Neuronal stem cell (in vitro differentiated cells): ENCODE data around the gene NOTO.
"Not testable (repeated sequence)": the region's sequence is repeated elsewhere in the genome, so short reads cannot be mapped to it uniquely, and the experiment has no call there.

Experiments used
- DNase-seq: peaks from one replicate; pipeline ENCODE4 v3.0.0-alpha.2; 2013; ENCODE audit warnings: low spot score
- H2AFZ ChIP-seq: one replicate; pipeline ENCODE4 v1.6.1; 2013; ENCODE audit warnings: mild to moderate bottlenecking, low read length, inconsistent platforms
- H2AK5ac ChIP-seq: 2 replicates; pipeline ENCODE4 v1.6.1; 2013; ENCODE audit warnings: low read depth, mild to moderate bottlenecking, inconsistent platforms, low read length, moderate library complexity, mixed read lengths
- H2BK120ac ChIP-seq: 2 replicates; pipeline ENCODE4 v1.6.1; 2013; ENCODE audit warnings: low read depth, mild to moderate bottlenecking, inconsistent platforms, low read length, moderate library complexity, mixed read lengths
- H2BK12ac ChIP-seq: one replicate; pipeline ENCODE4 v1.6.1; 2013; ENCODE audit warnings: low read length, inconsistent platforms
- H2BK15ac ChIP-seq: 2 replicates; pipeline ENCODE4 v1.6.1; 2013; ENCODE audit warnings: mild to moderate bottlenecking, low read length, inconsistent platforms, mixed read lengths
- H2BK5ac ChIP-seq: one replicate; pipeline ENCODE4 v1.6.1; 2013; ENCODE audit warnings: inconsistent platforms, mild to moderate bottlenecking, low read length, moderate library complexity
- H3K14ac ChIP-seq: one replicate; pipeline ENCODE4 v1.6.1; 2013; ENCODE audit warnings: low read length, inconsistent platforms
- H3K18ac ChIP-seq: 2 replicates; pipeline ENCODE4 v1.6.1; 2013; ENCODE audit warnings: low read length, inconsistent platforms
- H3K23ac ChIP-seq: 2 replicates; pipeline ENCODE4 v1.6.1; 2013; ENCODE audit warnings: low read depth, mild to moderate bottlenecking, mixed read lengths, low read length, inconsistent platforms; ENCODE audit not compliant: poor library complexity
- H3K27ac ChIP-seq: replicated peaks from 3 replicates; pipeline ENCODE4 v1.5.1; 2013; ENCODE audit warnings: low read length, inconsistent platforms
- H3K27me3 ChIP-seq, 3 experiments: 2 replicates each; pipeline ENCODE4 v1.6.1; 2013; ENCODE audit warnings: low read length in 3 of 3, mild to moderate bottlenecking in 2 of 3, inconsistent platforms in 1 of 3, low read depth in 1 of 3, mixed read lengths in 1 of 3, moderate library complexity in 1 of 3; ENCODE audit not compliant: control insufficient read depth in 3 of 3, insufficient read depth in 3 of 3
- H3K36me3 ChIP-seq, 2 donors: replicated peaks in 1 of 2; 2 replicates each; pipeline ENCODE4 v1.6.1; 2013; ENCODE audit warnings: low read length in 2 of 2; ENCODE audit not compliant: control insufficient read depth in 2 of 2, insufficient read depth in 2 of 2
- H3K4ac ChIP-seq: 2 replicates; pipeline ENCODE4 v1.6.1; 2013; ENCODE audit warnings: inconsistent platforms, mild to moderate bottlenecking, low read length, moderate library complexity
- H3K4me1 ChIP-seq, 2 donors: 1 replicate in 1 of 2; 2 replicates in 1 of 2; pipeline ENCODE4 v1.6.1; 2013; ENCODE audit warnings: low read length in 2 of 2, low read depth in 1 of 2; ENCODE audit not compliant: control insufficient read depth in 2 of 2, insufficient read depth in 1 of 2
- H3K4me2 ChIP-seq: one replicate; pipeline ENCODE4 v1.6.1; 2013; ENCODE audit warnings: mild to moderate bottlenecking, low read length, inconsistent platforms; ENCODE audit not compliant: insufficient read depth, poor library complexity, severe bottlenecking
- H3K4me3 ChIP-seq, 2 donors: 2 replicates each; pipeline ENCODE4 v1.5.1; 2013; ENCODE audit warnings: low read length in 2 of 2, mild to moderate bottlenecking in 2 of 2, inconsistent platforms in 1 of 2, moderate library complexity in 1 of 2
- H3K79me1 ChIP-seq: one replicate; pipeline ENCODE4 v1.6.1; 2013; ENCODE audit warnings: low read depth, mild to moderate bottlenecking, inconsistent platforms, low read length, moderate library complexity
- H3K9ac ChIP-seq: one replicate; pipeline ENCODE4 v1.6.1; 2013; ENCODE audit warnings: mild to moderate bottlenecking, low read depth, low read length, inconsistent platforms; ENCODE audit not compliant: poor library complexity
- H3K9me3 ChIP-seq, 2 donors: replicated peaks in 1 of 2; 2 replicates each; pipeline versions ENCODE3 to v1.6.1; 2013; ENCODE audit warnings: low read length in 2 of 2, mild to moderate bottlenecking in 2 of 2, inconsistent platforms in 1 of 2, low read depth in 1 of 2, mixed read lengths in 1 of 2, moderate library complexity in 1 of 2; ENCODE audit not compliant: control insufficient read depth in 2 of 2, insufficient read depth in 1 of 2
- H4K8ac ChIP-seq: one replicate; pipeline ENCODE4 v1.6.1; 2013; ENCODE audit warnings: low read depth, mild to moderate bottlenecking, inconsistent platforms, low read length, moderate library complexity
- H4K91ac ChIP-seq: one replicate; pipeline ENCODE4 v1.6.1; 2013; ENCODE audit warnings: low read length, low read depth, mild to moderate bottlenecking, inconsistent platforms; ENCODE audit not compliant: poor library complexity
- WGBS, 2 donors: extraction: QIAGEN DNeasy Blood & Tissue Kit; methylation state at CpG; one replicate each; pipeline ENCODE4 v1.1.7; 2013; ENCODE audit warnings: missing lambda C conversion rate in 2 of 2, mixed read lengths in 1 of 2; ENCODE audit not compliant: insufficient read length in 2 of 2, insufficient replicate concordance in 1 of 2; ENCODE audit errors: extremely low coverage in 2 of 2; 5-methylcytosine and 5-hydroxymethylcytosine counted together

The NOTO gene

GRCh38 chr2:73170341-73170740 is 32.0 kb upstream of the NOTO start:
- H2AFZ ChIP-seq, H3K4me2 ChIP-seq, H4K8ac ChIP-seq, H2BK15ac ChIP-seq, H3K4me3 ChIP-seq, H2BK120ac ChIP-seq, H3K27ac ChIP-seq, H3K18ac ChIP-seq, H3K9me3 ChIP-seq, H2BK12ac ChIP-seq, H2AK5ac ChIP-seq, DNase-seq, H3K14ac ChIP-seq, H4K91ac ChIP-seq, H3K79me1 ChIP-seq, H2BK5ac ChIP-seq, H3K9ac ChIP-seq, H3K4ac ChIP-seq, H3K4me1 ChIP-seq, H3K23ac ChIP-seq, H3K36me3 ChIP-seq: not testable (repeated sequence)
- WGBS, 2 donors: no CpG with 5 or more reads among the region's 7 CpGs
- H3K27me3 ChIP-seq: peaks cover 4 to 29% (median 20%) of the 10 kb centered on the region in 3 experiments

- peaks cover 16 to 54% (median 44%) of the 10 kb centered on the region in 3 experiments for H3K27me3 ChIP-seq
- no peak overlapping the region for H2BK5ac ChIP-seq
Observed at GRCh38 chr2:73172963-73173362, 29.4 kb upstream of the NOTO start.

GRCh38 chr2:73173781-73174180 is 28.6 kb upstream of the NOTO start:
- H4K8ac ChIP-seq: no peak overlapping the region
- H4K91ac ChIP-seq: no peak overlapping the region
- no peak overlapping the region for H3K9ac ChIP-seq
- no CpG with 5 or more reads among the region's 7 CpGs for WGBS, 2 donors
- no peak overlapping the region for H3K27ac ChIP-seq
- no peak for DNase-seq
- no peak overlapping the region for H3K4me2 ChIP-seq
- H2BK12ac ChIP-seq: no peak overlapping the region
- H3K9me3 ChIP-seq: no peaks in the 10 kb centered on the region
- H3K79me1 ChIP-seq: peaks cover 2% of the 10 kb centered on the region
- no peak overlapping the region for H2AK5ac ChIP-seq
- no peaks in the 10 kb centered on the region for H3K36me3 ChIP-seq
- H3K18ac ChIP-seq: no peak overlapping the region
- H3K23ac ChIP-seq: no peak overlapping the region
- H2BK5ac ChIP-seq: no peak overlapping the region
- no peak overlapping the region for H3K14ac ChIP-seq
- no peak overlapping the region for H3K4ac ChIP-seq
- no peak overlapping the region for H3K4me3 ChIP-seq
- H2AFZ ChIP-seq: no peak overlapping the region
- H3K4me1 ChIP-seq: peaks cover 16% of the 10 kb centered on the region in 2 donors
- no peak overlapping the region for H2BK120ac ChIP-seq
- no peak overlapping the region for H2BK15ac ChIP-seq
- peaks cover 16 to 62% (median 51%) of the 10 kb centered on the region in 3 experiments for H3K27me3 ChIP-seq

More at GRCh38 chr2:73172963-73173362, 29.4 kb upstream of the NOTO start:
- H3K18ac ChIP-seq: no peak overlapping the region
- peak overlapping the region; percentile 21 for H3K14ac ChIP-seq
- peak overlapping the region; percentile 64 for H4K91ac ChIP-seq
- H3K4ac ChIP-seq: no peak overlapping the region
- peak overlapping the region; percentile 72 for H4K8ac ChIP-seq
- H3K9ac ChIP-seq: no peak overlapping the region
- peak overlapping the region; percentile 70 for H2AK5ac ChIP-seq
- no peaks in the 10 kb centered on the region for H3K36me3 ChIP-seq
- H3K27ac ChIP-seq: no peak overlapping the region
- H2AFZ ChIP-seq: no peak overlapping the region
- H3K79me1 ChIP-seq: peaks cover 2% of the 10 kb centered on the region
- H3K4me2 ChIP-seq: no peak overlapping the region
- H3K23ac ChIP-seq: no peak overlapping the region
- H2BK120ac ChIP-seq: no peak overlapping the region
- no peaks in the 10 kb centered on the region for H3K9me3 ChIP-seq
- no peak overlapping the region for H3K4me3 ChIP-seq
- no peak overlapping the region for H2BK15ac ChIP-seq
- WGBS, 2 donors: 100% methylated on average over 1 of the region's 6 CpGs; no CpG with 5 or more reads in 1 of the 2 donors
- no peak for DNase-seq
- peaks cover 16% of the 10 kb centered on the region in 2 donors for H3K4me1 ChIP-seq
- no peak overlapping the region for H2BK12ac ChIP-seq

GRCh38 chr2:73174244-73174643 is 28.1 kb upstream of the NOTO start:
- Histone ChIP-seq H4K91ac (no peak overlapping the region), H3K23ac (no peak overlapping the region), H4K8ac (no peak overlapping the region), H2BK5ac (no peak overlapping the region), H3K9ac (no peak overlapping the region), H3K27me3 (peaks cover 16 to 65% (median 51%) of the 10 kb centered on the region in 3 experiments), H3K36me3 (no peaks in the 10 kb centered on the region), H3K9me3 (no peaks in the 10 kb centered on the region), H2BK15ac (no peak overlapping the region), H3K4ac (no peak overlapping the region), H3K4me1 (peaks cover 16% of the 10 kb centered on the region in 2 donors), H3K14ac (no peak overlapping the region), H2AK5ac (no peak overlapping the region), H3K18ac (no peak overlapping the region), H3K4me3 (no peak overlapping the region), H3K4me2 (no peak overlapping the region), H3K27ac (no peak overlapping the region), H2BK120ac (no peak overlapping the region), H2AFZ (no peak overlapping the region), H3K79me1 (peaks cover 2% of the 10 kb centered on the region), H2BK12ac (no peak overlapping the region)
- no CpG with 5 or more reads among the region's 10 CpGs for WGBS, 2 donors
- DNase-seq: no peak
